ENCODE data around the gene ART1.

ART1 gene

DNA sequence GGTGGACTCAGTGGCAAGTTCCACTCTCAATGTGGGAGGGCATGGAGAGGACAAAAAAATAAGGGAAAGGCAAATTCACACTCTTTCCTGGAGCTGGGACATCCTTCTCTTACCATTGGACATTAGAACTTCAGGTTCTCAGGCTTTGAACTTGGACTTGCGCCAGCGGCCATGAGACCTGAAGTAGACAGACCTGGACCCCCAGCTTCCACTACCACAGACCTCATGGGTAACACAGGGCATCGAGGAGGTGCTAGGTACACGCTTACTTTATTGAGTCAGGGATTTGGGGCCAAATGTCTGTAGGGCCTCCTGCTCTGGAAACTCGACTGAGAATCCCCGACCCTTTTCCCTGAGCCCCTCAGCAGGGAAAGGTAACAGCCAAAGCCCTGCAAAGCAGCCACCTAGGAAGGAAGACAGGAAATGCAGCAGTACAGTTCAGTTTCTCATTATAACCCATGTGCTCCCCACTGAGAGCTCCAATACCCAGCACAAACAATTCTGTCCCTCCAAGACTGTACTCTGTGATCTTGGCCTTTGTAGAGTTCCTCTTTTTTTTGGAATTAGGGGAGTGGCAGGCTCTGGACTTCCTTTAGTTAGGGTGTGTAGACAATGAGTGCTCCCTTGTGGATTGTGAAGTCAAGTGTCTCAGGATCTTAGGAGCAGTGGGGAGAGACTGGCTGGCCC lies 20.6 kb downstream of the ART1 start:
- DNase-seq (ENCODE audit: low read depth, low spot score): no peak

DNA sequence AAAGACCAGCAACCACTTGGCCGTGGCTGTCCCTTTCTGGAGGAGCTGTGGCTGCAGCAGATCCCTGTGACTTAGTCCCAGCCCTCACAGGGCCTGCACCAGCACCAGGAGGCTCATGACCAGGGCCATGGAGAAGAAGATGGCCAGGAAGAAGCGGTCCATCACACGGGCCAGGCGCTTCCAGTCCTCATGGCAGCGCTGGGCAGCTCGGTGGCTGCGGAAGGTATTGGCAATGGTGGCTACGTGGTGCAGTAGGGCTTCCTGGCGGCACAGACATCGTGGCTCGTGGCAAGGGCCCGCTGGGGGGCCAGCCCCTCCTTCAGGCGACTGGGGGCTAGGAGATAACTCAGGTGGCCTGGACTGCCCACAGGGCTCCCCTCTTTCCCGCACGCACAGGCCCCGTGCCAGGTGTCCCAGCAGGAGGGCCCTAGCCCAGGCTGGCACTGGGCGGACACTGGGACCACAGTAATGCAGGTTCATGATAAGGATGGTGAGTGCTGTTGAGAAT lies 21.1 kb downstream of the ART1 start:
- no peak for DNase-seq (ENCODE audit: low read depth, low spot score)

DNA sequence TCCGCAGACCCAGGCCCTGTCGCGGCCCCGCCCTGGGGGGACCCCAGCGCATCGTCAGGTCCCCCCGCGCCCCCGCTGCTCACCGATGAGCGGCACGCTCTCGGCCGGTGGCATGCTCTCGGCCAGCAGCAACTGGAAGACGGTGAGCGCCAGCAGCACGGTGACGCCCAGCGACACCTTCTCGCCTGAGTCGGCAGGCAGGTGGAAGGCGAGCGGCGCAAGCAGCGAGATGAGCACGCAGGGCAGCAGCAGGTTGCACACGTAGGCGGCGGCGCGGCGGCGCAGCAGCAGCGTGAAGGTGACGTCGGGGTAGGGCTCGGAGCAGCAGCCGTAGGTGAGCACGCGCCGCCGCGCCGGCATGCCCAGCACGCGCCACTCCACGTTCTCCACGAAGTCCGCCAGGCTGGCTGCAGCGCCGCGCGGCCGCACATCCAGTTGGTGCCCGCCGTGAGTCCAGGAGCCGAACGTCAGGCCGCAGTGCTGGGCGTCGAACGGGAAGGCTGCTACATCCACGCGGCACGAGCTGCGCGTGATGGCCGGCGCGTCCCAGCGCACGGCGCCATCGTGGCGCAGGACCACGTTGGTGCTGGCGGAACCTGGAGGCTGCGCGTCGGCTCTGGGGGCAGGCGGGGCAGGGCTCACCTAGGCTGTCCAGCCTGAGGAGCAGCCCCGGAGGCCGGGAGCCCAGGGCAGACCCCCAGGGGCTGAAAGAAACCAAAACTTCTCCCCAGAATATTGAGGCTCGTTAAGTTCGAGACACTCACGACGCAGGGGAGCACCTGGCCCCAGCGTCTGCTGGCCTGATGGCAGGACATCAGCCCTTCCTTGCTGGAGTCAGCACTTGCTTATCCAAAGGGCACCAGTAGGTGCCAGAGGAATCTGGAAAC lies 22.5 kb downstream of the ART1 start:
- no peak for DNase-seq (ENCODE audit: low read depth, low spot score)

DNA sequence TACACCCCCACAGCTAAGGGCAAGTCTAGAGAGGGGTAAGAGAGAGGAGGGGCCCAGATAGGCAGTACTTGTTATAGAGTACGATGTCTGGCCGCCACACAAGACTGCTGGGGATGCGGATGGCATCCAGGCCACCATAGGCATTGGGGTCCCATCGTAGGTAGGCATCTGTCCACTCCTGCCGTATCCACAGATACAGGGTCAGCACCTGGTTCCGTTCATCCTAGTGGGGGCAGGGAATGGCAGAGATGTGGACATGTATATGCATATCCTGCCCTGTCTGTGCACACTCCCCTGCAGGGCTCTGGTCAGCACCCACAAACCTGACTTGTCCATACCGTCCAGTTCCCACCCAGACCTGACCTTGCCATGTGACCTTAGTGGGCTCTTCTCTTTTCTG lies 24.2 kb downstream of the ART1 start:
- no peak for DNase-seq (ENCODE audit: low read depth, low spot score)

DNA sequence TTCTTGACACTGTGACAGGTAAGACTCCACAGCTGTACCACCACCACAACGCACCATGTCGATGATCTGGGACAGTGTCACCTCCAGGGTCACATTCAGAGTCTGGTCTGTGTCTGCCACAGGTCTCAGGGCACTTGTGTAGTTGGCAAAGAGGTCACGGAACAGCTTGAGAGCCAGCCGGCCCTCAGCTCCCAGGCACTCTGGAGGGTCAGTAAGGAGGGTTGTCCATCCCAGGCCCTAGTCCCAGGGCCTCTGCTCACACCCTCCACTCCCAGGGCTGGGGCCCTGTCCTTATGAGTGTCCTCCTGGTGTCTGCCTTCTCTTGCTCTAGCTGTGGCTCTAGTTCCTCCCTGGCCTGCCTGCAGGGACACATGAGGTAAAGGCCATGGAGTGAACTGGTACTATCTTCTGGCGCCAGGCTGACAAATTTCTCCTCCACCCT lies 24.8 kb downstream of the ART1 start:
- no peak for DNase-seq (ENCODE audit: low read depth, low spot score)

DNA sequence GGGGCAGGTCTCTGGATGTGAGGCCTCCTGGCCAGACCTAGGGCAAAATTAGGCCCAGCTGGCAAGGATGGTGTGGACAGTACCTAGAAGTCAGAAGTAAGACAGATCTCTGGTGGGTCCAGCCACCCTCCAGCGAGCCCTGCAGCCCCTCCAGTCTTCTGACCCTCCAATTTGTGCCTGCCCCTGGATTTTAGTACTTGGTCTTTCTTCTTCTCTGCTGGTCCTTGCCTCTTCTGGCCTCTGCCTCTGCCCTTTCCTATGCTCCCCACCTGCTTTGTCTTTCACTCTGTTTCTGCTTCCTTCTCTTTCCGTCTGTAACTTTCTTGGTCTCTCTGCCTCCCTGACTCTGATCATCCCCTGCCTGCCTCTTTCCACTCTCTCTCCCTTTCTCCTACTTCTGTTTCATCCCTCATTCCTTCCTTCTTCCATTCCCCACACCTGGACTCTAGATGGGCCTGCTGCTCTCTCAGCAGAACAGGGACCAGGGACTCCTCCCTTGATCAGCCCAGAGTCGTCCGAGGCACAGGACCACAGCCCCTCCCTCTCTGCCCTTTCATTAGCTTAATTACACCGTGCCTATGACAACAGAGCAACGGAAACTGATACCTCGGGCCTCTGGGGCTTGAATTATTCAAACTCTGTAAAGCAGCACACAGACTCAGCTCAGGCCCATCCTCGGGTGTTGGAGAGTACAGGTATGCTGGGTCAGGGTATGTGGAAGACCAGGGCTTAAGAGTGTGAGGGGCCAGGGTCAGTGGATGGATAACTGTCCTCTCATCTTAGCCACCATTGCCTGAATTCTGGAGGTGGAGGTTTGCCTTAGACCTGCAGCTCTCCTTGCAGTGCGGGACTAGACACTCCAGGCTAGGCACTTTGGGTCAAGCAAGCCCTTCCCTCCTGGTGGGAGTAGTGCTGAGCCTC lies 26.7 kb downstream of the ART1 start, which contains the start of gene CHRNA10:
Gene CHRNA10 (minus strand): TSS at position 51 of the 921 bp plus-strand sequence. CDS start 72 bp downstream, outside the sequence.
- DNase-seq (ENCODE audit: low read depth, low spot score): no peak

DNA sequence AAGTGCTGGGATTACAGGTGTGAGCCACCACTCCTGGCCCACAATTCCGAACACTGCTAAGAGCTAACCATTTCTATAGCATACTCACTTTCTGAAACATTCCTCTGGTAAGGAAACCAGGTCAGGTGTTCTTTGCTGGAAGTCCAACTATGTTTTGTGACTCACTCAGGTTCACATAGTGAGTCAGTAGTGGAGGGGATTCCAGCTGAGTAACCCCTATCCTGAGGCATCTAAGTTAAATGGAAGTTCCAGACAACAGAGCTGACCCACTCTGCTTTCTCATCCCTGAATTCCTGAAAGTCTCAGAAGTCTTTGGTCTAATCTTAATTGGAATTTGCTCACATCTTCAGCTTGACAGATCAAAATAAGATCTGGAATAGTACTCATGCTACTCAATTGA lies 29.3 kb downstream of the ART1 start:
- DNase-seq (ENCODE audit: low read depth, low spot score): no peak

DNA sequence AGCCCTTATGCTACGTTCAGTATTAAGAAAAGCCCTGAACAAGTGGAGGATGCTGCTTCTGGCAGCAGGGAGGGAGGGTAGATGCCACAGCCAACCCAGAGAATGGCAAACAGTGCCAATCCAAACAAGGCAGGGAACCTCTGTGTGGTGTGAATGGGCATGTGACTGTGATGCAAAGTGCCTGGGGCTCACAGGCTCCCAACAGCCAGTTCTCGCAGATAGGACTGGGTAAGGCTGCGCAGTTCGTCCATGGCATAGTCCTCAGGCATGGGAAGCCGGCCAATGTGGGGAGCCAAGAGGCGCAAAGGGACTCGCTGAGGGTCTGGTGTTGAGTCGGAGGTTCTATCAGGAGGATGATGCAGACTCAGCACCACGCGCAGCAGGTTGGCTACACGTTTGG lies 31.0 kb downstream of the ART1 start:
- no peak for DNase-seq (ENCODE audit: low read depth, low spot score)

DNA sequence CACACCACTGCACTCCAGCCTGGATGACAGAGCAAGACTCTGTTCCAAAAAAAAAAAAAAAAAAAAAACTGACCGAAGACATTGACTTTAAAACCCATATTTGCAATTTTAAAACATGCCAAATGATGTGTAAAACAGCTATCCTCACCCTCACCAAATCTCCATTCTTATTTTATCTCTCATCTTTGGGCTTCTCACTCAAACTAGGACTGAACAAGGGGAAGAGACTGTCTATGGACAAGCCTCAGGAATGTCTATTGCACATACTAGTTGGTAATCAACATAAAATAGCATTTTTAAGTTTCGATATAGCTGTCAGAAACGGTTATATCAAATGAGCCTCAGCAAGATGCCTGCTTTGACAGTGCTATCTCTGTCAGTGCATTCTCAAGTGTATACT lies 34.1 kb downstream of the ART1 start:
- no peak for DNase-seq (ENCODE audit: low read depth, low spot score)

DNA sequence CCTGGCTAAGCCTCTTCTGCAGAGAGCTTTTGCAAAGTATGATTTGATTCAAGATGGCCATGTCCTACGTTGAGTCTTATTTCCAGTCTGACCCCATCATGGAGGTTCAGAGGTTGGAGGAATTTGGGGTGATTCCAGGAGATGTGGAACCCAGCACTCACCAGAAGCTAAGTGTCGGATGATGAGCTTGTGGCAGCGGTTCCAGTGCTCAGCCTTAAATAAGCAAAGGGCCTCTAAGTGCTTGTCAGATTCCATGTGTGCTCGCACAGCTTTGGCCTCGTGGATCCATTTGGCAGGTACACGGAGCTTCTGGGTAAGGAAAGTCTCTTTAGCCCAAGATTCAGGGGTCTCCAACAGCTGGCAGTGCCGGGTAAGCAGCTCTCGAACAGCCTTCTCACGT lies 38.1 kb downstream of the ART1 start:
- no peak for DNase-seq (ENCODE audit: low read depth, low spot score)

DNA sequence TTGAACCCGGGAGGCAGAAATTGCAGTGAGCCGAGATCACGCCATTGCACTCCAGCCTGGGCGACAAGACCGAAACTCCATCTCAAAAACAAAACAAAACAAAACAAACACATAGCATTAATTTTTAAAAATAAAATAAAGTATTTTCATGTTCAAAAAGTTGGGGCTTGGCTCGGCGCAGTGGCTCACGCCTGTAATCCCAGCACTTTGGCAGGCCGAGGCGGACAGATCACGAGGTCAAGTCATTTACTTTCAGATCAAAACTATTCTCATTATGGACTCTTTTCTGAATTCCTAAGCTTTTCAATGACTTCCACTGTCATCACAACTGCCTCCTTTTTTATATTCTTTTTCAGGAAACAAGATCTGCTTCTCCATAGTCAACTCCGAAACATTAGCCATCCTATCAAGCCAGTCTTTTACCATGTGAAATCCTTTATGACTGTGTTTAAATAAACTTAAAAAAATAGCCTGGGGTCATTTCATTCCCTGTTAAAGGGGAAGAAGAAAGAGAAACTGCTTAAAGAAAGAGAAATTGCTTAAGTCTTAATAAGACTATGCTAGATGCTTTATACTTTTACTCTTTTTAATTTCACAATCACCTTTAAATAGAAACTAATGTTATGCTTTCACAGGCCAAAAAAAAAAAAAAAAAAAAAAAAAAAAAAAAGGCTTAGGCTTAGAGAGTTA lies 39.3 kb downstream of the ART1 start:
- DNase-seq (ENCODE audit: low read depth, low spot score): no peak

DNA sequence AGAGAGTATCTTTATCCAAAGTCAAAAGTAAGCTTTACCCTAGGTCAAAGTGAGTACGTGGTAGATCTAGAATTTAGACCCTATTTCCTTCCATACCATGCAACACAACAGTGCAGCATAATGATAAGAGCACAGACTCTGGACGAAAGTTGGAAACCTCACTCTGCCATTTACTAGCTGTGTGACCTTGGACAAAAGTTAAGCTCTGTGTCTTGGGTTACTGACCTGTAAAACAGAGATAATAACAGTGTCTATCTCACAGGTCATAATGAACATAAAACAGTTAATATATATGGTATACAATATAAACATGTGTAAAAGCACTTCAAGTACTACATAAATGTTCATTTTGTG lies 39.9 kb downstream of the ART1 start:
- DNase-seq (ENCODE audit: low read depth, low spot score): no peak

DNA sequence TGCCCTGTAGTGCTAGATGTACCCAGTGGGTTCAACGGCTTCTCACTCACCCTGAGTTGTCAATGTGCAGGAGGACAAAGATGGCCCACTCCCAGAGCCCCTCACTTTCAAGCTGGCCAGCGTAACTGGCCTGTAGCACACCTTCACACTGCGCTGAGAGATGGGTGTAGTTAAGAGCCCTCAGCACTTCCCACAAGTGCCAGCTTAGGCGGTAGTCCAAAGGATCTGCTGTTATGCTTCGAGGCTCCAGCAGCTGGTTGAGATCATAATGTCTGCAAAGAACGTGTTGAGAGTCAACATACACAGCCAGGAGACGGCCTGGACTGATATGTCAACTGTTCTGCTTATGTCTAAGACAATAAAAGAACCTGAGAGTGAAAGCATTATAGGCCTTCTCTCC lies 41.0 kb downstream of the ART1 start:
- DNase-seq (ENCODE audit: low read depth, low spot score): no peak

DNA sequence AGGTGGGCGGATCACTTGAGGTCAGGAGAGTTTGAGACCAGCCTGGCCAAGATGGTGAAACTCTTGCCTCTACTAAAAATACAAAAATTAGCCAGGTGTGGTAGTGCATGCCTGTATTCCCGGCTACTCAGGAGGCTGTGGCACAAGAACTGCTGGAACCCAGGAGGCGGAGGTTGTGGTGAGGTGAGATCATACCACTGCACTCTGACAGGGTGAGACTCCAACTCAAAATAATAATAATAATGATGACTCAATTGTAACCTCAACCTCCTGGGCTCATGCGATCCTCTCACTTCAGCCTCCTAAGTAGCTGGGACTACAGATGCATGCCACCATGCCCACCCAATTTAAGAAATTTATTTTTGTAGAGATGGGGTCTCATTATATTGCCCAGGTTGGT lies 41.8 kb downstream of the ART1 start:
- no peak for DNase-seq (ENCODE audit: low read depth, low spot score)

DNA sequence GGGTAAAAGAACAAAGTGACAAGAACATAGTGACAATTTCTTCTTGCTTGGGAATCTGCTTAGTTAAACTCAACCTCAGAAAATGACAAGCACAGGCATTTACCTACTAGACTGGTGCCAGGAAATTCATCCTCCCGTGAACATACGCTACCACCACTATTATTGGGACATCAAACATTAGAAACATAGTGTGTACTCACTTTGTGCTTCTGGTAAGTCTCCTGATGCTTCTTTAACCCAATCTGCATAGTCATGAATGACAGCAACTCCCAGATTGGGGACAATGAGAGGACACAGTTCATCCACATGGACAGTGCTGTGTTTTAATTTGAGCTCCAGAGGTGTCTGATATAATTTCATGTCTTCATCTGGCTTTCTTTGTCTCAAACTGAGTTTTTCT lies 55.5 kb downstream of the ART1 start:
- no peak for DNase-seq (ENCODE audit: low read depth, low spot score)

DNA sequence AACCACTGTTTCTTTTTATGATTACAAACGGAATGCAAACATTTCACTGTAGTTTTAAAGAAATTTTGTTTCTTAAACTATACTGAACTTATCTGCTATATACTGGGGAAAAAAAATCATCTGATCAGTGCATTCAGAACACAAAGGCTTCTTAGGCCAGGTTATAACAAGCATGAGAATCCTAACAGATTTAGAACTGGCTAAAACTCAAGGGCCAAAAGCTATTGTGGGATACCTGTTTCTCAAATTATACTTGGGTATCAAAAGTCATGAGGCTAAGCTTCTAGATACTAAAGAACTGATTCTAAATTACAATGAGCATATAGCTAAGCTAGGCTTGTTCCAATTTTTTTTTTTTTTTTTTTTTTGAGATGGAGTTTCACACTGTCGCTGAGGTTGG lies 56.0 kb downstream of the ART1 start:
- no peak for DNase-seq (ENCODE audit: low read depth, low spot score)

DNA sequence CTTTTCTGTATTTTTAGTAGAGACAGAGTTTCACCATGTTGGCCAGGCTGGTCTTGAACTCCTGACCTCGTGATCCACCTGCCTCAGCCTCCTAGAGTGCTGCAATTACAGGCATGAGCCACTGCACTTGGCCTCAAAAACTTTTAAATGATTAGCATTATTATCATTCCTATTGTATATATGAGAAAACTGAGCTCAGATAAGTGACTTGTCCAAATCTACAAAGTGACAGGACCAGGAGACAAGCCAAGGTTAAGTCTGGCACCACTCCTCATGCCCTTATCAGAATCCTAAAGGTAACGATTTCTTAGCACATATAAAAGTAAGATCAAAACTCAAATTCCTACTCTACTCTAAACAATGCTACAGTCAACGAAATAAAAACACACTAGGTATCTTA lies 58.5 kb downstream of the ART1 start:
- no peak for DNase-seq (ENCODE audit: low read depth, low spot score)

DNA sequence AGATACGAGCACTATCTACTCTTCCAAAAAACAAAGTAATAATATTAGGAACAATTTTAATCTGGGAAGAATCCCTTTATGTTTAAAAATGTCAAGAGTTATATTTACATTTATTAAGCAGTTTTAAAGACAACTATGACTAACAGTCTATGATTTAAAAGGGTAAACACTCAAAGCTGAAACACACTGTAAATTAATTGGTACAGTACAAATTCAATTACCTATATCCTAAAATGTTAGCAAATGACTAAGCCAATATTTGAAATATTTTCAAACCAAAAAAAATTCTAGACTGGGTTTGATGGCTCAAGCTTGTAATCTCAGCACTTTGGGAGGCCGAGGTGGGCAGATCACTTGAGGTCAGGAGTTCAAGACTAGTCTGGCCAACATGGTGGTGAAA lies 62.2 kb downstream of the ART1 start:
- no peak for DNase-seq (ENCODE audit: low read depth, low spot score)

DNA sequence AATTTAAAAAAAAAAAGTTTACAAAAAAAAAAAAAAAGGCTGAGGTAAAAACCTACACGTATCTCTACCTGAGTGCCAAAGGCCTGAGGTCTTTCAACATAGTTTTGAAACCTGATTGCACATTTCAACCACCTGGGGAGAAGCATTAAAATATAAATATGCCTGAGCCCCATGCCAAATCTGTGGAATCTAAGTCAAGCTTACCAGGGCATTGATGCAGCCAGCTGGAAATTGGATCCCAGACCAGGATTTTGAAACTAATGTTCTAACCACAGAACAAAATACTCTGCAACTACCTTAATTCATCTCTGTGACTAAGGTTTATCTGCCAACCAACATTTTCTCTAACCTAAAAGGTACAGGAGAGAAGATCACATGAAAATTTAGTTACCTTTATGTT lies 65.0 kb downstream of the ART1 start:
- no peak for DNase-seq (ENCODE audit: low read depth, low spot score)

DNA sequence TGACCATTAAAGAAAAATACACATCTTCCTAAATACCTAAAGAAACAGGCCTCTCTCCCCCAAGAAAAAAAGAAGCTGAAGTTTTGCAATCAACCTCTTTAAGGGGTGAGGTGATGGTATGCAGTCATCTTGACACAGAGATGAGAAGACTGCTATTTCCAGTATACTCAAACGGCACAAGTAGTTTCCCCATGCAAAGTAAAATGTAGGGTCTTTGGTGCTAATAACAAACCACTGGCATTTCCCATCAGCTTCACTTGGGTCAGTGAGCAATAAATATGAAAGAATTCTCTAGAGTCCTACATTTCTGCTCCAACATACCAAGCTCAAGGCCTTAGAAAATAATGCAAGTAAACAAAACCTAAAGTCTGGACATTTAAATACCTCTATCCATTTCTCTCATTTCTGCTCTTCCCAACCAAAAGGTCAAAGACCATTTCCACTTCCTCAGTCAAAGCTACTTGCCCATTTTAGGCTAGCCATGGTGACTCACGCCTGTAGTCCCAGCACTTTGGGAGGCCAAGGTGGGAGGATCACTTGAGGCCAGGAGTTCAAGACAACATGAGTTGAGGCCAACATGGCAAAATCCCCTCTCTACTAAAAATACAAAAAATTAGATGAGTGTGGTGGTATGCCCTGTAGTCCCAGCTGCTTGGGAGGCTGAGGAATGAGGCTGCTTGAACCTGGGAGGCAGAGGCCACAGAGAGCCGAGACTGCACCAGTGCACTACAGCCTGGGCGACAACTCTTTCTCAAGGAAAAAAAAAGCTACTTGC lies 65.7 kb downstream of the ART1 start:
- no peak for DNase-seq (ENCODE audit: low read depth, low spot score)

DNA sequence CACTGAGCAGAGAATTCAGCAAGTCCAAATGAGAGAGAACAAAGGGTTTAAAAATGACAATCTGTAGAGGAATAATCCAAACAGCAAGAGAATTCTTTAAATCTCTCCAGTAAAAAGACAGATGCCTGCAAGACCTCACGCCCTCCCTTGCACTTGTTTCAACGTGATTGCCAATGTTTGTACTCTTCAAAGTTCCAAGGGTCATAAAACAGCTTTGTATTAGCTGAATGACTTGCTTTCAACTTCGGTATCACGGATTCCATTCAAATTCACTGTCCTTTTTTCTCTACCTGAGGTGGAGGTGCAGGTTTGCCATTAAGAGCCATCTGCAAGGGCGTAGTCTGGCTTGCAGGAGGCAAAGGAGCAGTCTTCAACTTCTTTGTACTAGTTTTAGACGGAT lies 67.3 kb downstream of the ART1 start:
- DNase-seq (ENCODE audit: low read depth, low spot score): no peak
